Adipocyte (in vitro differentiated cells): Measurements from ENCODE around the gene GPRC5A.
"Not testable (repeated sequence)": the region's sequence is repeated elsewhere in the genome, so short reads cannot be mapped to it uniquely, and the experiment has no call there.

Source experiments
- DNase-seq: peaks from one replicate; pipeline ENCODE4 v3.0.0-alpha.2; 2015; ENCODE audit warnings: low read depth
- H3K27me3 ChIP-seq: replicated peaks from 2 replicates; pipeline ENCODE4 v1.7.0; 2013; ENCODE audit warnings: mild to moderate bottlenecking, low read length, moderate library complexity; ENCODE audit not compliant: control insufficient read depth, insufficient read depth
- H3K36me3 ChIP-seq: 2 replicates; pipeline ENCODE4 v1.7.0; 2013; ENCODE audit warnings: low read length, mild to moderate bottlenecking, moderate library complexity; ENCODE audit not compliant: control insufficient read depth, insufficient read depth, severe bottlenecking
- H3K4me1 ChIP-seq: 2 replicates; pipeline ENCODE4 v1.7.0; 2013; ENCODE audit warnings: mild to moderate bottlenecking, low read length, moderate library complexity; ENCODE audit not compliant: control insufficient read depth, insufficient read depth
- H3K4me3 ChIP-seq: 2 replicates; pipeline ENCODE4 v1.7.0; 2013; ENCODE audit warnings: mild to moderate bottlenecking, low read length, moderate library complexity
- H3K9ac ChIP-seq: 2 replicates; pipeline ENCODE4 v1.7.0; 2013; ENCODE audit warnings: mild to moderate bottlenecking, low read length, moderate library complexity
- H3K9me3 ChIP-seq: 2 replicates; pipeline ENCODE4 v1.7.0; 2013; ENCODE audit warnings: mild to moderate bottlenecking, low read length, moderate library complexity; ENCODE audit not compliant: control insufficient read depth

The GPRC5A gene

GRCh38 chr12:12891080-12891880 lies at the start of gene GPRC5A:
TSS of gene GPRC5A (plus strand) at chr12:12891562. CDS start at chr12:12908250, 16,688 bp downstream.
- no peaks in the 10 kb centered on the region for H3K27me3 ChIP-seq
- no peaks in the 10 kb centered on the region for H3K36me3 ChIP-seq

GRCh38 chr12:12845794-12846243 lies 45.5 kb upstream of the GPRC5A start:
- Histone ChIP-seq H3K4me1 (no peaks in the 10 kb centered on the region), H3K27me3 (no peaks in the 10 kb centered on the region), H3K36me3 (no peaks in the 10 kb centered on the region), H3K9me3 (no peaks in the 10 kb centered on the region), H3K4me3 (no peak overlapping the region), H3K9ac (no peak overlapping the region)
- DNase-seq: no peak

More at GRCh38 chr12:12891080-12891880, at the start of gene GPRC5A:
- peak within 1 kb of the TSS; percentile 71 for H3K9ac ChIP-seq
- DNase-seq: peak; percentile 89
- peak within 1 kb of the TSS; percentile 71 for H3K4me3 ChIP-seq
- H3K4me1 ChIP-seq: peaks cover 15% of the 10 kb centered on the region
- H3K9me3 ChIP-seq: no peaks in the 10 kb centered on the region

- not testable (repeated sequence) for H3K27me3 ChIP-seq, H3K36me3 ChIP-seq, DNase-seq, H3K9me3 ChIP-seq, H3K9ac ChIP-seq, H3K4me1 ChIP-seq, H3K4me3 ChIP-seq
Measured at GRCh38 chr12:12846780-12847179, 44.6 kb upstream of the GPRC5A start.

DNA sequence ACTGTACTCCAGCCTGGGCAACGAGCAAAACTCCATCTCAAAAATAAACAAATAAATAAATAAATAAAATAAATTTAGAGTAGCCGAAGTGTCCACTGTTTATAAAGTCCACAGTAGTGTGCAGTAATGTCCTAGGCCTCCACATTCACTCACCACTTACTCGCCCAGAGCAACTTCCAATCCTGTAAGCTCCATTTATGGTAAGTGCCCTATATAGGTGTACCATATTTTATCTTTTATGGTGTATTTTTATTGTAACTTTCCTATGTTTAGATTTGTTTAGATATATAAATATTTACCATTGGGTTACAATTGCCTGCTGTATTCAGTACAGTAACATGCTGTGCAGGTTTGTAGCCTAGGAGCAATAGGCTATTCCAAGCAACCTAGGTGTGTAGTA lies 37.9 kb upstream of the GPRC5A start:
- no peaks in the 10 kb centered on the region for H3K36me3 ChIP-seq
- H3K4me3 ChIP-seq: no peak overlapping the region
- H3K9me3 ChIP-seq: no peaks in the 10 kb centered on the region
- H3K9ac ChIP-seq: no peak overlapping the region
- no peak for DNase-seq
- H3K27me3 ChIP-seq: no peaks in the 10 kb centered on the region
- no peaks in the 10 kb centered on the region for H3K4me1 ChIP-seq

DNA sequence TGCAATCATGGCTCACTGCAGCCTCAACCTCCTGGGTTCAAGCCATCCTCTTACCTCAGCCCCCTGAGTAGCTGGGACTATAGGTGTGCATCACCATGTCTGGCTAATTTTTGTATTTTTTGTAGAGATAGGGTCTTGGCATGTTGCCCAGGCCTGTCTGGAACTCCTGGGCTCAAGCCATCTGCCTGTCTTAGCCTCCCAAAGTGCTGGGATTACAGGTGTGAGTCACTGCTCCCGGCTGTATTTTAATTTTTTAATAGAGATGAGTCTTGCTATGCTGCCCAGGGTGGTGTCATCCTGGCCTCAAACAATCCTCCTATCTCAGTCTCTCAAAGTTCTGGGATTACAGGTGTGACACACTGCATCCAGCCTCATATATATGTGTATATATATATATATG lies 31.7 kb upstream of the GPRC5A start:
- Histone ChIP-seq H3K9ac (no peak overlapping the region), H3K27me3 (no peaks in the 10 kb centered on the region), H3K36me3 (no peaks in the 10 kb centered on the region), H3K4me3 (no peak overlapping the region), H3K9me3 (no peaks in the 10 kb centered on the region), H3K4me1 (no peaks in the 10 kb centered on the region)
- no peak for DNase-seq

DNA sequence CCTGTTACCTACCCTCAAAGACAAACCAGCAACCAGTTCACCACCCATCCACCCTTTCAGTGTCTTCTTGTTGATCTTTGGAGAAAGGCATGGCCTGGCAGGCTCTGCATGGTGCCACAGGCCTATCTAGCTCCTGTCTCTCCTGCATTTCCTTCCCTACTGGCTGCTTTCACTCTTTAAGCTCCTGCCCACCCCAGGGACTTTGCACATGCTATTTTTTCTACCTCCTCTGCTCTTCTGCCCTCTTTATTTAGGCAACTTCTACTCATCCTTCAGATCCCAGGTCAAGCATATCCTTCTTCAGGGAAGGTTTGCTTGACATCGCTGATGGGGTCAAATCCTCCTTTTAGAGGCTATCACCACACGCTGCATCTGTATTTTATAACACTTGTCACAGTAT lies 27.1 kb upstream of the GPRC5A start:
- DNase-seq: no peak
- H3K4me1 ChIP-seq: no peaks in the 10 kb centered on the region

DNA sequence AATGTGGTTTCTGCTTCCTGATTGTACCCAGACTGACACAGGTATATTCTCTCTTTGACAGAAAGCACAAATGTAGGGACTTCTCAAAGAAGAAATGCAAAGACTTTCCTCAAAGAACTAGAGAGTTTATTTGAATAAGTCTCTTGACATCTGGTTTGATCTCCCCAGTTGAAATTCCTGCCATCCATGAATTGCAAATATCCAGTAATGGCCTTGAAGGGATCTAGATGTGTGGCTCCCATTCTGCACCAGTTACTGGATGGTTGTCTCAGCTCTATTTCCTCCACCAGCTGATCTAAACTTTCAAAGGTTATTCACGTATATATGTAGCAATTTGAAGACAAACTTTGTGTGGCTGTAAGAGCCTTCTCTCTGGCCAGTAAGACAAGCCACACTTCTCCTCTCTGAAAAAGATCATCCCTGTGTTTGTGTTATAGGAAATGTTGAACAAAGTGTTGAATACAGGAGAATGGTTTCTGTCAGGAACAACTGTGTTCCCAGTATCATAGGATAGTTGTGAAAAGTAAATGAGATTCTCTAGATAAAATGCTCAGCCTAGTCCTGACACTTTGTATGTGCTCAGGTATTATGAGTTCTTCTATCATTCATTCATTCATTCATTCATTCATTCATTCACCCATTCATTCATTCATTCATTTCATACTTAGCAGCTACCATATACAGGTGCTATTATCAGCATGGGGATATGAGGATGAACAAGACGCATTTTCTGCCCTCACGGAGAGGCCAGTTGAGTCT lies 22.7 kb upstream of the GPRC5A start:
- Histone ChIP-seq H3K36me3 (no peaks in the 10 kb centered on the region), H3K9ac (no peak overlapping the region), H3K4me3 (no peak overlapping the region), H3K9me3 (no peaks in the 10 kb centered on the region), H3K27me3 (no peaks in the 10 kb centered on the region), H3K4me1 (peaks cover 7% of the 10 kb centered on the region)
- DNase-seq: no peak

More for the DNA sequence above, 27.1 kb upstream of the GPRC5A start:
- Histone ChIP-seq H3K36me3 (no peaks in the 10 kb centered on the region), H3K27me3 (no peaks in the 10 kb centered on the region), H3K9me3 (no peaks in the 10 kb centered on the region), H3K4me3 (no peak overlapping the region), H3K9ac (no peak overlapping the region)

DNA sequence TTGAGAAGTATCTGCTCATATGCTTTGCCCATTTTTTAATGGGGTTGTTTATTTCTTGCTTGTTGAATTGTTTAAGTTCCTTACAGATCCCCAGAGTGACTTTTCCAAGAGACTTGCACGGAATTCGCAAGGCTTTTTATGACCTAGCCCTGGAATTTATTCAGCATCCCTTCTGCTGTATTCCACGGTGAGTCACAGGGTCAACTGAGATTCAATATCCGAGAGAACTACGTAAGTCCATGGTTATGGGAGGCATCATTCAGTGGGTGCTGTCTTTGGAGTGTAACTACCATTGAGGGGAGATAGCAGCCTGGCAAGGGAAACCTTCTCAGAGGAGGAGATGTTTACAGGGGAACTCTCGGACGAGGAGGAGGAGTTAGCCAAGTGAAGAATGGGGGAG lies 20.9 kb upstream of the GPRC5A start:
- peak; percentile 71 for DNase-seq
- H3K27me3 ChIP-seq: no peaks in the 10 kb centered on the region
- H3K36me3 ChIP-seq: no peaks in the 10 kb centered on the region
- no peak overlapping the region for H3K9ac ChIP-seq
- H3K4me3 ChIP-seq: no peak overlapping the region
- H3K9me3 ChIP-seq: no peaks in the 10 kb centered on the region
- peaks cover 7% of the 10 kb centered on the region for H3K4me1 ChIP-seq

DNA sequence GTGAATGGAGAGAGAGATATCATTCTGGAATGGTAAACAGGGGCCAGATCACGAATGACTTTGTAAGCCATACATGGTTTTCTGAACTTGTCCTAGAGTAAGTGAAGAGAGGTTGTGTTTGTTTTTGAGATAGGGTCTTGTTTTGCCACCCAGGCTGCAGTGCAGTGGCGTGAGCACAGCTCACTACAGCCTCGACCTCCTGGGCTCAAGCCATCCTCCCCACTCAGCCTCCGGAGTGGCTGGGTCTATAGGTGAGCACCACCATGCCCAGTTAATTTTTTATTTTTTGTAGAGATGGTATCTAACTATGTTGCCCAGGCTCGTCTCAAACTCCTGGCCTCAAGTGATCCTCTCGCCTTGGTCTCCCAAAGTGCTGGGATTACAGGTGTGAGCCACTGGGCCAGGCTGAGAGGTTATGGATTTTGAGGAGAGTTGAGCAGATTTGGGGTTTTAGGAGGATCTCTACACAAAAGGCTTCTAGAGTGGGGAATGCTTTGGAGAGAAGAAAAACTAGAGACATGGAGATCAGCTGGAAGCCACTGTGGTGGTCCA lies 19.7 kb upstream of the GPRC5A start:
- H3K4me1 ChIP-seq: peaks cover 7% of the 10 kb centered on the region
- no peaks in the 10 kb centered on the region for H3K27me3 ChIP-seq
- H3K36me3 ChIP-seq: no peaks in the 10 kb centered on the region
- no peak for DNase-seq
- H3K9ac ChIP-seq: no peak overlapping the region
- H3K9me3 ChIP-seq: no peaks in the 10 kb centered on the region
- H3K4me3 ChIP-seq: no peak overlapping the region

DNA sequence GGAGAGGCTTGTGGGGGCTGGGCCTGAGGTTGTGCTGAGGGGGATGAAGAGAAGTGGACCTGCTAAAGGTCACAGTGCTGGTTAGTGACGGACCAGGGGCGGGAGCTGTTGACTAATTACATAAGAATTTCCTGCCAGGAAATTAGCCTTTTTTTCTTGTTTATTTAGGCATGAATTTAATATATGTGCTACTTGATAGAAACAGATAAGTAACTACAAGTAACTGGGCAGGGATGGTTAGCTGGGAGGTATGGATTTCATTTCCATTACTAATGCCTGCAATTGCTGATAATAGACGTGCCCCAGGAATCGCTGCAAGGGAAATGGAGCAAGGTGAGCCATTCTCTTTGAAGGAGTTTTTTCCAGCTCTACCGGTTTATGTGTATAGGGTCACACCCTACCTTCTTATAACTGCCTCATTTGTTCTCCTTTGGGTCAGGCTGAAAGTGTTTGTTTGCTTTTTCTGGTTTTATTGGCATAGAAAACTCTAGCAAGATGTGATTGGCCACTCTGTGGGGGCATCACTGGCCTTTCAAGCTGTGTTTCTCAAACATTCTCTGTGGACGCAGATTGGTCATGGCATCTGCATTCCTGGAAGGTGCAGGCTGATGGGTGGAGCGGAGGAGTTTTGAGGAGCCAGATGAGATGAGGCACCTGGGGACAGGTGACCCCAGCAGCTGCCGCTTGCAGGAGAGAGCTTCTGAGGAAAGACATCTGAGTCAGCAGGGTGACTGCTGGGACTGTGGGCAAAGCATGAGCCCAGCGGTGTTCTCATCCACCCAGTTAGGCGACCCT lies 19.0 kb upstream of the GPRC5A start:
- no peaks in the 10 kb centered on the region for H3K9me3 ChIP-seq
- no peaks in the 10 kb centered on the region for H3K27me3 ChIP-seq
- peak; percentile 47 for DNase-seq
- peak overlapping the region; percentile 27 for H3K4me3 ChIP-seq
- no peak overlapping the region for H3K9ac ChIP-seq
- H3K36me3 ChIP-seq: no peaks in the 10 kb centered on the region
- H3K4me1 ChIP-seq: peaks cover 7% of the 10 kb centered on the region

DNA sequence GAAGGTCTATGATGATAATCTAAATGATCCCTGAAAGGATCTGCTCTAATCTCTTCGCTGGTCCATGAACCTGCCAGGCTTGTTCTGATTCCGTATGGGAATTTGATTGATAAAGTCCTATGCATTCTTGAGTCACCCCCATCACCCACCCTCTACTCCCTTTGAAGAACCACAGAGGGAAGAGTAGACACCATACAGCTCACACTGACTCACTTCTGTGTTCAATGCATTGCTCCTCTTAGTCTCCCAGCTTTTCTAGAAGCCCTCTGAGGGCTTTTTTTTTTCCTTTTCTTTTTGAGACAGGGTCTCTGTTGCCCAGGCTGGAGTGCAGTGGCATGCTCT lies 18.5 kb upstream of the GPRC5A start:
- H3K4me3 ChIP-seq: no peak overlapping the region
- no peaks in the 10 kb centered on the region for H3K27me3 ChIP-seq
- peaks cover 7% of the 10 kb centered on the region for H3K4me1 ChIP-seq
- H3K36me3 ChIP-seq: no peaks in the 10 kb centered on the region
- H3K9me3 ChIP-seq: no peaks in the 10 kb centered on the region
- H3K9ac ChIP-seq: no peak overlapping the region
- no peak for DNase-seq
